H9 (cell line): ENCODE measurements around the gene FA2H. TPM values are rescaled to one million over a fixed set of nuclear protein-coding genes. Genes with fewer than 3 reads are reported as not detected.

Experiments
- DNase-seq: peaks from one replicate; pipeline ENCODE4 v3.0.0-alpha.2; 2017
- H2AFZ ChIP-seq: one replicate; pipeline ENCODE4 v1.6.1; 2013; ENCODE audit warnings: mild to moderate bottlenecking, low read length, control low read depth, moderate library complexity
- H2AK5ac ChIP-seq: 2 replicates; pipeline ENCODE4 v1.6.1; 2013; ENCODE audit warnings: low read length, control low read depth, mixed read lengths; ENCODE audit not compliant: insufficient read length
- H2BK120ac ChIP-seq: one replicate; pipeline ENCODE4 v1.6.1; 2013; ENCODE audit warnings: low read depth, mild to moderate bottlenecking, low read length, control low read depth, inconsistent platforms; ENCODE audit not compliant: poor library complexity, severe bottlenecking
- H2BK12ac ChIP-seq: 2 replicates; pipeline ENCODE4 v1.6.1; 2013; ENCODE audit warnings: low read length, control low read depth, mixed read lengths, low read depth; ENCODE audit not compliant: insufficient read length
- H2BK15ac ChIP-seq: 2 replicates; pipeline ENCODE4 v1.6.1; 2013; ENCODE audit warnings: low read depth, low read length, control low read depth
- H2BK20ac ChIP-seq: one replicate; pipeline ENCODE4 v1.6.1; 2013; ENCODE audit warnings: low read depth, mild to moderate bottlenecking, low read length, control low read depth, inconsistent platforms; ENCODE audit not compliant: poor library complexity, severe bottlenecking
- H2BK5ac ChIP-seq: 2 replicates; pipeline ENCODE4 v1.6.1; 2013; ENCODE audit warnings: low read length, control low read depth, mixed read lengths; ENCODE audit not compliant: insufficient read length
- H3K14ac ChIP-seq: 2 replicates; pipeline ENCODE4 v1.6.1; 2013; ENCODE audit warnings: low read length, control low read depth; ENCODE audit not compliant: insufficient read depth
- H3K18ac ChIP-seq: 2 replicates; pipeline ENCODE4 v1.6.1; 2013; ENCODE audit warnings: low read depth, mild to moderate bottlenecking, mixed read lengths, low read length, control low read depth; ENCODE audit not compliant: insufficient read length
- H3K23ac ChIP-seq: 2 replicates; pipeline ENCODE4 v1.6.1; 2013; ENCODE audit warnings: low read length, control low read depth, mixed read lengths, low read depth; ENCODE audit not compliant: insufficient read length
- H3K23me2 ChIP-seq: 2 replicates; pipeline ENCODE4 v1.6.1; 2013; ENCODE audit warnings: low read depth, mild to moderate bottlenecking, mixed read lengths, low read length, control low read depth; ENCODE audit not compliant: insufficient read length, poor library complexity, severe bottlenecking
- H3K27ac ChIP-seq: 2 replicates; pipeline ENCODE4 v1.5.1; 2013; ENCODE audit warnings: low read length, control low read depth, mixed read lengths, low read depth; ENCODE audit not compliant: insufficient read length
- H3K27me3 ChIP-seq: 2 replicates; pipeline ENCODE4 v1.6.1; 2013; ENCODE audit warnings: low read length, control low read depth, inconsistent platforms; ENCODE audit not compliant: insufficient read depth
- H3K4ac ChIP-seq: 2 replicates; pipeline ENCODE4 v1.6.1; 2013; ENCODE audit warnings: low read depth, mild to moderate bottlenecking, control low read depth, inconsistent platforms, low read length, moderate library complexity
- H3K4me1 ChIP-seq: 2 replicates; pipeline ENCODE4 v1.6.1; 2013; ENCODE audit warnings: low read length, control low read depth, inconsistent platforms; ENCODE audit not compliant: insufficient read depth
- H3K4me2 ChIP-seq: 2 replicates; pipeline ENCODE4 v1.6.1; 2013; ENCODE audit warnings: low read length, control low read depth, mixed read lengths; ENCODE audit not compliant: insufficient read length, insufficient read depth
- H3K56ac ChIP-seq: 2 replicates; pipeline ENCODE4 v1.6.1; 2013; ENCODE audit warnings: low read depth, mild to moderate bottlenecking, mixed read lengths, low read length, control low read depth; ENCODE audit not compliant: insufficient read length
- H3K79me1 ChIP-seq: 2 replicates; pipeline ENCODE4 v1.6.1; 2013; ENCODE audit warnings: low read depth, mild to moderate bottlenecking, moderate library complexity, low read length, control low read depth, inconsistent platforms; ENCODE audit not compliant: insufficient read depth, poor library complexity, severe bottlenecking
- H3K79me2 ChIP-seq: 2 replicates; pipeline ENCODE4 v1.6.1; 2013; ENCODE audit warnings: low read length, control low read depth, inconsistent platforms; ENCODE audit not compliant: insufficient read depth
- H3K9ac ChIP-seq: 2 replicates; pipeline ENCODE4 v1.6.1; 2013; ENCODE audit warnings: low read length, control low read depth, mixed read lengths; ENCODE audit not compliant: insufficient read length; ENCODE audit errors: extremely low read depth
- H3K9me3 ChIP-seq: one replicate; pipeline ENCODE4 v1.6.1; 2013; ENCODE audit warnings: low read depth, low read length, inconsistent platforms; ENCODE audit not compliant: control insufficient read depth
- H3T11ph ChIP-seq: one replicate; pipeline ENCODE4 v1.6.1; 2013; ENCODE audit warnings: mild to moderate bottlenecking, low read length, control low read depth, inconsistent platforms
- H4K20me1 ChIP-seq: one replicate; pipeline ENCODE4 v1.6.1; 2013; ENCODE audit not compliant: control insufficient read depth, insufficient read length, insufficient read depth
- H4K5ac ChIP-seq: 2 replicates; pipeline ENCODE4 v1.6.1; 2013; ENCODE audit warnings: low read depth, mild to moderate bottlenecking, mixed read lengths, low read length, control low read depth; ENCODE audit not compliant: insufficient read length
- H4K8ac ChIP-seq: replicated peaks from 2 replicates; pipeline ENCODE4 v1.6.1; 2013; ENCODE audit warnings: low read length, control low read depth, mixed read lengths, low read depth; ENCODE audit not compliant: insufficient read length
- H4K91ac ChIP-seq: 2 replicates; pipeline ENCODE4 v1.6.1; 2013; ENCODE audit warnings: low read depth, mild to moderate bottlenecking, moderate library complexity, mixed read lengths, low read length, control low read depth; ENCODE audit not compliant: insufficient read length
- H3K27ac Mint-ChIP-seq, 3 experiments: 2 replicates in 2 of 3; 3 replicates in 1 of 3; pipeline ENCODE4 v1.8.0; 2020 to 2021; ENCODE audit warnings: mixed read lengths in 3 of 3, mild to moderate bottlenecking in 1 of 3, moderate library complexity in 1 of 3
- H3K27me3 Mint-ChIP-seq: 2 replicates; pipeline ENCODE4 v1.8.0; 2021; ENCODE audit warnings: low read depth, mild to moderate bottlenecking, moderate library complexity, mixed read lengths
- H3K36me3 Mint-ChIP-seq, 3 experiments: 2 replicates in 2 of 3; 3 replicates in 1 of 3; pipeline ENCODE4 v1.8.0; 2020 to 2021; ENCODE audit warnings: low read depth in 3 of 3, mixed read lengths in 3 of 3; ENCODE audit not compliant: insufficient read depth in 1 of 3
- H3K4me1 Mint-ChIP-seq, 2 experiments: 2 replicates each; pipeline ENCODE4 v1.8.0; 2020; ENCODE audit warnings: mixed read lengths in 2 of 2
- H3K4me3 Mint-ChIP-seq, 2 experiments: 2 replicates in 1 of 2; 3 replicates in 1 of 2; pipeline ENCODE4 v1.8.0; 2020 to 2021; ENCODE audit warnings: mild to moderate bottlenecking in 2 of 2, mixed read lengths in 2 of 2, moderate library complexity in 1 of 2
- H3K9me3 Mint-ChIP-seq, 2 experiments: 2 replicates in 1 of 2; 3 replicates in 1 of 2; pipeline ENCODE4 v1.8.0; 2020; ENCODE audit warnings: mild to moderate bottlenecking in 2 of 2, mixed read lengths in 2 of 2, moderate library complexity in 1 of 2
- WGBS: extraction: QIAGEN DNeasy Blood & Tissue Kit; methylation state at CpG from one replicate; pipeline ENCODE4 v1.1.7; 2013; ENCODE audit warnings: missing lambda C conversion rate, low lambda C conversion rate, mixed read lengths; ENCODE audit not compliant: insufficient read length; ENCODE audit errors: extremely low coverage; 5-methylcytosine and 5-hydroxymethylcytosine counted together
- total RNA-seq: library from RNA; stranded (reverse); gene quantifications from 2 replicates; pipeline ENCODE4 v1.2.1, GENCODE V29; 2021
- TF ChIP-seq, protein P1 (sequence below): fragments of 200-600 bp; sonication (generic); conservative IDR thresholded peaks from 3 replicates; pipeline ENCODE4 v1.8.0; 2021; ENCODE audit warnings: antibody characterized with exemption, mild to moderate bottlenecking

The FA2H gene
- total RNA-seq, 1 experiment from 2014 or later, result 25.1 TPM

DNA sequence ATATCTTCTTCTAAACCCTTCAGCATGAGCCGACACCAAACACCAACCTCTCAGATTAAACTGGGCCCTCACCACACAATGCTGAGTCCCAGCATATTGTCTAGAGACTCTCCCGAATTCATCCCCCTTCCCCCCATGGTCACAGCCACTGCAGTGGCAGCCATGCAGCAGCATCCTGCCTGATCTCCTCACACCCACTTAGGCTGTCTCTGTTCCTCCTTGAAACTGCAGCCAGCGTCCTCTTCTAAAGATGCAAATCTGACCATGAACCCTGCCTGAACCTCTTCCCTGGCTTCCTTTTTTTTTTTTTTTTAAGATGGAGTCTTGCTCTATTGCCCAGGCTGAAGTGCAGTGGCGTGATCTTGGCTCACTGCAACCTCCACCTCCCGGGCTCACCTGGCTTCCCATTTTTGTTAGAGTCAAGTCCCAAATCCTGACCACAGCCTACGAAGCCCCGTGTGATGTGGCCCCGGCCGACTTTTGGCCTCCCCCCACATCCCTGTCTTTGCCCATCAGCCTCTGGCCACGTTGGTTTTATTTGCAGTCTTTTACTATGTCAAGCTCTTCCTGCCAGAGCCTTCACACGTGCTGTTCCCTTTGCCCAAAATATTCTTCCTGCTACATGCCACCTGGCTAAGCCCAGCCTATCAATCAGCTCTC lies 2.8 kb downstream of the FA2H start:
- H3K27me3 ChIP-seq, result peaks cover 5% of the 10 kb centered on the region; the same call in 1 of the 2 replicates

More for the DNA sequence above, 2.8 kb downstream of the FA2H start:
- H2BK15ac ChIP-seq, result no peak overlapping the region
- H2BK12ac ChIP-seq, result no peak overlapping the region
- no peak overlapping the region for H3K9ac ChIP-seq
- no peak overlapping the region for H3K14ac ChIP-seq
- no peak overlapping the region for H3K18ac ChIP-seq
- H3K4me3 Mint-ChIP-seq, result no peak overlapping the region
- H3K4me2 ChIP-seq, result no peak overlapping the region
- H4K20me1 ChIP-seq, result no peaks in the 10 kb centered on the region
- peaks cover 0 to 4% of the 10 kb centered on the region in 2 experiments; a peak in 1 of 5 replicates for H3K9me3 Mint-ChIP-seq
- no peak overlapping the region for H4K91ac ChIP-seq
- H2AK5ac ChIP-seq, result no peak overlapping the region
- H3K4ac ChIP-seq, result no peak overlapping the region
- no peak overlapping the region for H3K56ac ChIP-seq
- H3K79me2 ChIP-seq, result no peaks in the 10 kb centered on the region
- DNase-seq, result no peak
- H3K27ac ChIP-seq, result no peak overlapping the region
- peak overlapping the region in 1 of 3 experiments; percentile 23; a peak in 2 of 7 replicates for H3K27ac Mint-ChIP-seq
- no peaks in the 10 kb centered on the region for H3K4me1 ChIP-seq
- peaks cover 22% of the 10 kb centered on the region for H3K27me3 Mint-ChIP-seq
- H3K79me1 ChIP-seq, result no peaks in the 10 kb centered on the region
- H3T11ph ChIP-seq, result no peak overlapping the region
- H3K36me3 Mint-ChIP-seq, result peaks cover 0 to 16% (median 0%) of the 10 kb centered on the region in 3 experiments; a peak in 2 of 7 replicates
- no CpG with 5 or more reads among the region's 11 CpGs for WGBS
- no peak overlapping the region for H4K5ac ChIP-seq
- H4K8ac ChIP-seq, result no peak overlapping the region
- no peaks in the 10 kb centered on the region for H3K9me3 ChIP-seq
- no peak overlapping the region for H3K23ac ChIP-seq
- no peak overlapping the region for H2BK120ac ChIP-seq
- peaks cover 10 to 18% of the 10 kb centered on the region in 2 experiments for H3K4me1 Mint-ChIP-seq
- TF ChIP-seq, protein P1, sequence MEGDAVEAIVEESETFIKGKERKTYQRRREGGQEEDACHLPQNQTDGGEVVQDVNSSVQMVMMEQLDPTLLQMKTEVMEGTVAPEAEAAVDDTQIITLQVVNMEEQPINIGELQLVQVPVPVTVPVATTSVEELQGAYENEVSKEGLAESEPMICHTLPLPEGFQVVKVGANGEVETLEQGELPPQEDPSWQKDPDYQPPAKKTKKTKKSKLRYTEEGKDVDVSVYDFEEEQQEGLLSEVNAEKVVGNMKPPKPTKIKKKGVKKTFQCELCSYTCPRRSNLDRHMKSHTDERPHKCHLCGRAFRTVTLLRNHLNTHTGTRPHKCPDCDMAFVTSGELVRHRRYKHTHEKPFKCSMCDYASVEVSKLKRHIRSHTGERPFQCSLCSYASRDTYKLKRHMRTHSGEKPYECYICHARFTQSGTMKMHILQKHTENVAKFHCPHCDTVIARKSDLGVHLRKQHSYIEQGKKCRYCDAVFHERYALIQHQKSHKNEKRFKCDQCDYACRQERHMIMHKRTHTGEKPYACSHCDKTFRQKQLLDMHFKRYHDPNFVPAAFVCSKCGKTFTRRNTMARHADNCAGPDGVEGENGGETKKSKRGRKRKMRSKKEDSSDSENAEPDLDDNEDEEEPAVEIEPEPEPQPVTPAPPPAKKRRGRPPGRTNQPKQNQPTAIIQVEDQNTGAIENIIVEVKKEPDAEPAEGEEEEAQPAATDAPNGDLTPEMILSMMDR, result no peak
- H2BK5ac ChIP-seq, result no peak overlapping the region
- H2AFZ ChIP-seq, result no peak overlapping the region
- H2BK20ac ChIP-seq, result no peak overlapping the region
- peaks cover 8% of the 10 kb centered on the region for H3K23me2 ChIP-seq
